ENCODE data around the gene WAS.

DNA sequence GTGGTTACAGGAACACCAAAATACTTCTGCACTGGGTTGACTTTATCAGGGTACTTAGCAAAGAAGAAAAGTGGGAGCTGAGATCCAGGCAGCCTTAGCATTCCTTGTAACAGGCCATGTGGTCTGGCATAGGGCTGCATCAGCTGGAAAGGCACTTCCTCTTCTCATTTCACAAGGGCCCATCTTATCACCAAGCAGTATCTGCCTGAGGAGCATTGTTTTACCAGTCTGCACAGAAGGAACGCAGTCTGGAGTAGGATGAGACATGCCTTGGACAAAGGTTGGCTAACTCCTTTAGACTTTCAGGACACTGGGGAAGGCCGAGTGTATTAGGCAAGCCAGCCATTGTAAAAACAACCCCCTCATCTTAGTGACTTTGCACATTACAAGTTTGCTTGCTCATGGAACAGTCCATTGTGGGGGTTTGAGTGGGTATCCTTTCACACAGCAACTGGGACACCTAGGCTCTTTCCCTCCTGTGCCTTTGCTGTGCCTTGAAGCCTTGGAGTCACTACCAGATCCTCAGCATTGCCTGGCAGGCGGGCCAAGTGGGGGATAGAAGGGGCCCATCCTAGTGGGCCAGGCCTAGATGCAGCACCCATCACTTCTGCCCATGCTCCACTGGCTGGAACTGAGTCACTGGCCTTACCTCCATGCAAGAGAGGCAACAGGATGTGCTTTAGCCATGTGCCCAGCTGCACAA is 17.5 kb downstream of the WAS start:
- TF ChIP-seq CTCF (IDR thresholded peaks at IDR 0.05) = no peak
- TF ChIP-seq RAD21 (conservative IDR thresholded peaks at IDR 0.05 in 1 of 2, IDR thresholded peaks at IDR 0.05 in 1 of 2) = no peak
- TF ChIP-seq MAZ (IDR thresholded peaks at IDR 0.05; ENCODE audit: borderline replicate concordance, low read depth, low read length) = no peak
- TF ChIP-seq POLR2A (IDR thresholded peaks at IDR 0.05; ENCODE audit: low read length) = no peak
- no peak for TF ChIP-seq EP300 (IDR thresholded peaks at IDR 0.05)
- TF ChIP-seq TFCP2L1 (CRISPR knock-in tag; IDR thresholded peaks at IDR 0.05) = no peak
- TF ChIP-seq ESRRA (IDR thresholded peaks at IDR 0.05; ENCODE audit: borderline replicate concordance, low read length) = no peak
- TF ChIP-seq JUNB (IDR thresholded peaks at IDR 0.05) = no peak
- no peak for TF ChIP-seq CEBPB (IDR thresholded peaks at IDR 0.05)
- no peak for TF ChIP-seq ZNF302 (CRISPR knock-in tag; IDR thresholded peaks at IDR 0.05)
- TF ChIP-seq RFX5 (IDR thresholded peaks at IDR 0.05) = no peak

Data from A549 (cell line).